ENCODE results near the gene TOP3B.

- no peak for TF ChIP-seq PREB (CRISPR knock-in tag; IDR thresholded peaks at IDR 0.05; ENCODE audit: borderline replicate concordance)
- TF ChIP-seq NFE2L1 (CRISPR knock-in tag; IDR thresholded peaks at IDR 0.05), result no peak
- TF ChIP-seq ZNF423 (CRISPR knock-in tag; IDR thresholded peaks at IDR 0.05), result no peak
- no peak for TF ChIP-seq CTCF (IDR thresholded peaks at IDR 0.05)
- no peak for TF ChIP-seq MAX (CRISPR knock-in tag; IDR thresholded peaks at IDR 0.05)
- TF ChIP-seq KAT7 (CRISPR knock-in tag; IDR thresholded peaks at IDR 0.05; ENCODE audit: borderline replicate concordance), result no peak
- TF ChIP-seq FOXK1 (CRISPR knock-in tag; IDR thresholded peaks at IDR 0.05), result no peak
- no peak for TF ChIP-seq USF2 (CRISPR knock-in tag; IDR thresholded peaks at IDR 0.05)
- TF ChIP-seq HMGXB4 (CRISPR knock-in tag; IDR thresholded peaks at IDR 0.05), result no peak
- no peak for TF ChIP-seq CBFB (CRISPR knock-in tag; IDR thresholded peaks at IDR 0.05; ENCODE audit: low read depth)
- no peak for TF ChIP-seq RELA (CRISPR knock-in tag; IDR thresholded peaks at IDR 0.05; ENCODE audit: borderline replicate concordance)
Observed at GRCh38 chr22:21941921-21942320, 40.7 kb downstream of the TOP3B start.
